DMS153 treated with DMSO at 0.1 percent for 48 hours (cell line): ENCODE measurements around the gene GALNT6.

Experiments
- DNase-seq: peaks from one replicate; lab custom pipeline; 2025; ENCODE audit not compliant: unreplicated experiment; lab: John Stamatoyannopoulos, UW

The GALNT6 gene, protein sequence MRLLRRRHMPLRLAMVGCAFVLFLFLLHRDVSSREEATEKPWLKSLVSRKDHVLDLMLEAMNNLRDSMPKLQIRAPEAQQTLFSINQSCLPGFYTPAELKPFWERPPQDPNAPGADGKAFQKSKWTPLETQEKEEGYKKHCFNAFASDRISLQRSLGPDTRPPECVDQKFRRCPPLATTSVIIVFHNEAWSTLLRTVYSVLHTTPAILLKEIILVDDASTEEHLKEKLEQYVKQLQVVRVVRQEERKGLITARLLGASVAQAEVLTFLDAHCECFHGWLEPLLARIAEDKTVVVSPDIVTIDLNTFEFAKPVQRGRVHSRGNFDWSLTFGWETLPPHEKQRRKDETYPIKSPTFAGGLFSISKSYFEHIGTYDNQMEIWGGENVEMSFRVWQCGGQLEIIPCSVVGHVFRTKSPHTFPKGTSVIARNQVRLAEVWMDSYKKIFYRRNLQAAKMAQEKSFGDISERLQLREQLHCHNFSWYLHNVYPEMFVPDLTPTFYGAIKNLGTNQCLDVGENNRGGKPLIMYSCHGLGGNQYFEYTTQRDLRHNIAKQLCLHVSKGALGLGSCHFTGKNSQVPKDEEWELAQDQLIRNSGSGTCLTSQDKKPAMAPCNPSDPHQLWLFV

DNA sequence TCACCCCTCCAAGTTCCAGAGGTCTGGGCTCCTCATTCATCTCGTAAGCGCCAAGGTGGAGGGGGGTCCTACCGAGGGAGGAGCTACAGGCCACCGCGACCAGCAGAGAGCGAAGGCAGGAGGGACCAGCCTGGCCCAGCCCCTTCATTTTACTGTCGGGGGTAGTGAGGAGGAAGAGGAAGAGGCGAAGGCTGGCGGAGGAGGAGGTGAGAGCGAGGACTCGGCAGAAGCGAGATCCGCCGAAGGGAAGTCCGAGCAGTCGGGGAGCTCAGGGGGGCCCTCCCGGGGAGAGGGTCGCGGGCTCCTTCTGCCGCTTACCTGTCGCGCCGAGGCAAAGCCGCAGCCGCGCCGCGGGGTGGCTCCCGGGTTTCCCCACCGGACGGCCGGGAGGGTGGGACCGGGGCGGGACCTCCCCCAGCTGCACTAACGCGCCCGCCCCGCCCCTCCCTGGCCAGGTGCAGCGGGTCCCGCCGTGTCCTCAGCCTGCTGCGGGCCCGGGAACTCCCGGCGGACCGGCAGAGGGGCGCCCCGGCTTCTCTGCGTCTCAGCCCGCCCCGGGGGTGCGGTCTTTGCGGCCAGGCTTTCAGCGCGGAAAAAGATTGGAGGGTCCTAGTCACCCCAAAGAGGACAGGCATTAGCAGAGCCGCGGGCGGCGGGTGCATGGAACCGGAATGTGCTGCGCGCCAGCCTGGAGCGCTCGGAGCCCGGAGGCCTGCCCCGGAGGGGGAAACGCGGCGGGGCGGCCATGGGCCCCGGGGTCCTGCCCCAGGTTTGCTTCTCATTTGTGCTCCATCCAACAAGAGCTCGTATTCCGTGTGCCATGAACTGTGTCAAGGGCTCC, at the start of gene GALNT6:
Gene GALNT6 (minus strand): TSS at position 124 of the 841 bp plus-strand sequence. CDS start 11,625 bp downstream, outside the sequence.
- DNase-seq, result no peak

DNA sequence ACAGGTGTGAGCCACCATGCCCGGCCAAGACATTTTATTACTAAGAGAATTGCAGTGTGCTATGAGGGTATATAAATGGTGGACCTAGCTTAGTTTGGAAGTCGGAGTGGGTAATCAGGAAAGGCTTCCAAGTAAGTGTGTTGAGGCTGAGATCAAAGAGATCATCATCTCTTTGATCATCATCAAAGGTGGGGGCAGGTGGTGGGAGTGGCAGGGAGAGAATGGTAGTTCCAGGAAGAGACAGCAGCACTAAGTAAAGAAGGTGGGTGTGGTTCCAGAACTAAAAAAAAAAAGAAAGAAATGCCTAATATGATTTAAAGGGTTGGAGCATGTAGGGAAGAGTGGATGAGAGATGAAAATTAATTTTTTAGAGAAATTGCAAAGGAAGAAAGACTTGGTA, 48.1 kb upstream of the GALNT6 start:
- no peak for DNase-seq

GRCh38 chr12:51437431-51437830, 46.2 kb upstream of the GALNT6 start:
- no peak for DNase-seq

GRCh38 chr12:51434305-51434704, 43.1 kb upstream of the GALNT6 start:
- no peak for DNase-seq

GRCh38 chr12:51432921-51433320, 41.7 kb upstream of the GALNT6 start:
- no peak for DNase-seq

DNA sequence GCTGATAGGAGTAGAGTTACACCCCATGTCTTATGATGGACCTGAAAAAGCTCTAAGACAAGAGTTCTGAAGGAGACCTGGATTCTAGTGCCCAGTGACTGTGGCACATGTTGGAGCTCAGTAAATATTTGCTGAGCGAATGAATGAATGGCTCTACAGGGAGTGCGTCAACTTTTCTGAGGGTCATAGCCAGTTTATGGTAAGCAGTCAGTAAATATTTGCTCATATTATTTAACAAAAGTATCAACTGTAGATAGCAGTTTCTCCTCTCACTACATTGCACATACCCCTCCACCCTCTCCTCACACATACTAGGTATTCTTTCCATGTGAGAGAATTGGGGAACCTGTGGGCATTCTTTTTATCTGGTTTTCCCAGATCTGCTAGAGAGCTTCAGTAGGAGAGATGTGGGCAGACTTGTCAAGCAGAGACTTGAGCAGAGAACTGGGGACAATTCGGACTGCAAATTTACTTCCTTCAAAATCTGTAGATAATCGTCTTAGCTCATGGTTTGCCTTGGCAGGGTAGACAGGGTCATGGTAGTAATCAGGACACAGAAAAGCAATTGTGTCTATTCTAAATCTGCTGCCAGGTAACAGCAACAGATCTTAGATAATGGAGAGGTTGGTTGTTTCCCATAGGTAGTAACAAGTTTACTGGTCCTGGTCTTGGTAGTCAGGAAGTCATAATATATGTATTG, 39.1 kb upstream of the GALNT6 start:
- DNase-seq, result peak; percentile 27

DNA sequence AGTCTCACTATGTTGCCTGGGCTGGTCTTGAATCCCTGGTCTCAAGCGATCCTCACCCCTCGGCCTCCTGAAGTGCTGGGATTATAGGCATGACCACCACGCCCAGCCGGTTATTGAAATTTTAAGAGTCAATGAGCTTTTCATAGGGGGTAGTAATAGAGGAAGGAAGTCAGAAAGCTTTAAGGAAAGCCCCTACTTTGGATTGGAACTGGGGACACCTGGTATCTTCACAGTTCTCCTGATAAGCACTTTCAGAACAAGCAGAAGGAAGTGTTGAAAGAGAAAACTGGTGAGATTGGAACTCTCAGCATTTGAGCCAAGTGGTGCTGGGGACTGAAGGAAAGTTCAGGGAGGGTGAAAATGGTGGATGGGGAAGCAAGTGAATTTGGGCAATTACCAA, 38.5 kb upstream of the GALNT6 start:
- DNase-seq, result no peak

DNA sequence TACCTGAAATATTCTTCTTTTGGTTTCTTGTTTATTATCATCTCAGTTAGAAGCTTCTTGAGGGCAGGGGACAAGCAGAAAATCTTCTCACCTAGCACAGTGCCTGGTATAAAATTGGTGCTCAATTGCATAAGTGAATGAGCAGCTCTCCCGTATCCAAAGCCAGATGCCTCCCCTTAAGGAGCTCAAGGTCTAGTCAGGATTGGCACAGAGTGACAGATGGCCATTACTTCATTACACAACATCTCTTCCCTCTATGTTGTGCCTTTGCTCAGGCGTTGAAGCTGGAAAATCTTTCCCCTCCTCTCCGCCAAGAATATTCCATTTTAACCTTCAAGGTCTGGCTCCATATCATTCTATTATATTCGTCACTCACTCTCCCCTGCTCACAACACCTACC, 37.0 kb upstream of the GALNT6 start:
- no peak for DNase-seq

DNA sequence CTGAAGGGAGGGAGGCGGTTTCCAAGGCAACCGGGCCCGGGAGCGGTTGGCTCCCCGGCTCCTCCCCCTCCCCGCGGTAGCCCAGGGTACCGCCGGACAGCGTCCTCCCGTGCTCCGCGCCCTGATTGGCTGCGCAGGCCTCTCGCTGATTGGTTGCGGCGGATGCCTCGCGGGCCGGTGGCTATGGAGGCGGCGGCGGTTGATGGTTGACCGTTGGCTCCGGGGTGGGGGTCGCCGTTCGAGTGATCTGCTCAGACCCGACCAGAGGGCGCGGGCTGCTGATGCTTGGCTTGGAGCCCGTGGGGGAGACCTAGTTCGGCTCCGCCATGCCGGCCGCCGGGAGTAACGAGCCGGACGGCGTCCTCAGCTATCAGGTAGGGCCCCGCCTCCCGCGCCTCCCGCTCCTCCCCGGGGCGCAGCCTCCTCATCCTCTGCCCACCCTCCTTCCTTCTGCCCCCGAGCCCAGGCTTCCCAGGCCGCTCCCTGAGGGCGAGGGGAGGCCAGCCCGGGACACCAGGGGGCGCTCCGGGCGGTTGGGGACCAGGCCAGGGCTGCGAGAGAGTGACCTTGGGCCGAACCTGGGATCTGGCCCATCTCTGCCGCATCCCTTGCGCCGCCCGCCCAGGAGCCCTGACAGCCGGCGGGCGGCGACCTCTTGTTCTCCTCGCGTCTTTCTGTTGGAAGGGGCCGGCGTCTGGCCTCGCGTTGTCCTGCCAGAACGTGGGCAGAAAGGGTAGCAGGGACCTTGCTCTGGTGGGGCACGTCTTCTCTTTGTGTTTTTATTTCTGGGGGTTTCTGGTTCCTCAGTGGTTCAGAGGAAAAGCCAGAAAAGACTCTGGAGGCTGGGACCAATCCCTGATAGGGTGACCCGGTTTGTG, 33.7 kb upstream of the GALNT6 start, which contains the start of gene SLC4A8:
Gene SLC4A8 (plus strand): TSS at position 170 of the 878 bp plus-strand sequence. CDS start 157 bp downstream, at position 327.
- DNase-seq, result peak; percentile 81

- DNase-seq, result no peak
These were observed 33.0 kb upstream of the GALNT6 start for GRCh38 chr12:51424094-51424661.

GRCh38 chr12:51421266-51421884, 30.2 kb upstream of the GALNT6 start:
- DNase-seq, result peak; percentile 35

GRCh38 chr12:51419425-51420193, 28.4 kb upstream of the GALNT6 start:
- peak; percentile 72 for DNase-seq

DNA sequence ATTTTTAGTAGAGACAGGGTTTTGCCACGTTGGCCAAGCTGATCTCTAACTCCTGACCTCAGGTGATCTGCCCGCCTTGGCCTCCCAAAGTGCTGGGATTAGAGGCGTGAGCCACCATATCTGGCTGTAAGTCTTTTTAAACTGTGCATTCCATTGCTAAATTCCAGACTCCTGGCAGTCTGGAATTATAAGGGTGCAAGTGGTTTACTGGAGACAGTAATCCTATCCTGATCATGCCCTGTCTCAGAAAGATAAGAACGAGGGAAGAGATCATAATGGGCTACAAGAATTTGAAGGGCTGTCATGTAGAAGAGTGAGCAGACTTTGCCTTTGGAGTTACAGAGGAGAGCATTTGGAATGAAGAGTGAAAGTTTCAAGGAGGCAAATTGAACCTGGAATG, 26.6 kb upstream of the GALNT6 start:
- DNase-seq, result no peak

DNA sequence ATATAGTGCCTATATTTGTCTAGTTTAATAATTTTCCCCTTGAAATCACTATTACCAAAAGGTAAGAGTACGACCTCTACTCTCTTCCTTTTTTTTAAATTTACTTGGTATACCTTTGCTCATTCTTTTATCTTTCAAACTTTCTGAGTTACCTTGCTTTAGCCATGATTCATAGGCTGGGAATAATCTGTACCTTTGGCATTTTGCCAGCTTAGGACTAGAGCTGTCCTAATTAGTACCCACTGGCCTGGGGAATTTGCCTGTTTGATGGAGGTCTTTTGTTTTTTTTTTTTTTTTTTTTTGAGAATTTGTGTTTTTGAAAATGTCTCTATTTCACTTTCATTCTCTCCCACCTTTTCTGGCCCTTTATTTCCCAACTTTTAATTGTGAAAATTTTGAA, 24.7 kb upstream of the GALNT6 start:
- no peak for DNase-seq

DNA sequence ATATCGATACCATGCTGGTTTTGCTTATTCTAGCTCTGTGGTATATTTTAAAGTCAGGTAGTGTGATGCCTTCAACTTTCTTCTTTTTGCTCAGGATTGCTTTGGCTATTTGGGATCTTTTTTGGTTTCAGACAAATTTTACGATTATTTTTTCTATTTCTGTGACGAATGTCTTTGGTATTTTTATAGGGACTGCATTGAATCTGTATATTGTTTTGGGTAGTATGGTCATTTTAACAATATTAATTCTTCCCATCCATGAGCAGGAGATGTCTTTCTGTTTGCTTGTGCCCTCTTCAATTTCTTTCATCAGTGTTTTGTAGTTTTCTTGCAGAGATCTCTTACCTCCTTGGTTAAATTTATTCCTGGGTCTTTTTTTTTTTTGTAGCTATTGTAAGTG, 22.6 kb upstream of the GALNT6 start:
- DNase-seq, result no peak

DNA sequence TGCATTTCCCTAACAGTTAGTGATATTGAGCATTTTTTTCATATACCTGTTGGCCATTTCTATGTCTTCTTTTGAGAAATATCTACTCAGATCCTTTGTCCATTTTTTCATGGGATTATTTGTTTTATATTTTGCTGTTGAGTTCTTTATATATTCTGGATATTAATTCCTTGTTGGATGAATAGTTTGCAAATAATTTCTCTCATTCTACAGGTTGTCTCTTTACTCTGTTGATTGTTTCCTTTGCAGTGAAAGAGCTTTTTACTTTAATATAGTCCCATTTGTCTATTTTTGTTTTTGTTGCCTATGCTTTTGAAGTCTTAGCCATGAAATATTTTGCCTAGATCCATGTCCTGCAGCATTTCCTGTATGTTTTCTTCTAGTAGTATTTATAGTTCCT, 21.9 kb upstream of the GALNT6 start:
- no peak for DNase-seq

DNA sequence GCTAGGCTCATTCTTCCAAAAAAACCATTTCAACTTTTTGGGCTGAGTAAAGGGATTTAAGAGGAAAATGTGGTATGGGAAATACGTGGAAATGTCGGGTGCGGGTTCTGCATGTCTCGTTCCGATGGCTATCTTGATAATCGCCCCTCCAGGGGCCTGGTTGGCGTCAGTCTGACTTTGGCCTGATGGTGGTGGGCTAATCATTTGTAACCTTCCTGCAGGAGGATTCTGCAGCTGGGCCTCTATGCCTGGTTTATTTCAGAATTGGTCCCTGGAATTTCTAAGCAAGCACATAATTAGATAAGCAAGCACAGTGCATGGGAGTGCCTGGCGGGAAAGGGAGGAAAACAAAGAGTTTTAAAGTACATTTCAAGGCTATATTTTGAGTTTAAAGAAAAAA, 18.6 kb upstream of the GALNT6 start:
- no peak for DNase-seq

GRCh38 chr12:51407604-51408003, 16.4 kb upstream of the GALNT6 start:
- no peak for DNase-seq
